Activated B cell treated with CpG ODN at 0.5 μM for 24 hours (primary cell): ENCODE measurements around the gene MYH7. TPM values are rescaled to one million over a fixed set of nuclear protein-coding genes. Genes with fewer than 3 reads are reported as not detected.

Experiments
- ATAC-seq: fragments of 200-7000 bp; cut with Tn5 transposase; one replicate; pipeline ENCODE4 v1.10.0; 2021; ENCODE audit warnings: low read depth, mild to moderate bottlenecking, moderate library complexity
- CTCF ChIA-PET: fragments of 350-600 bp; sonication (Branson Sonifier 250); formaldehyde crosslinking; loops from one replicate; lab custom pipeline; 2021; ENCODE audit warnings: antibody characterized with exemption; lab: Charles Lee
- POLR2A ChIA-PET: fragments of 350-600 bp; sonication (Branson Sonifier 250); formaldehyde crosslinking; loops from one replicate; lab custom pipeline; 2021; ENCODE audit warnings: antibody characterized with exemption; lab: Charles Lee
- DNase-seq: peaks from one replicate; pipeline ENCODE4 v3.0.0; 2022
- H3K27ac Mint-ChIP-seq: one replicate; pipeline ENCODE4 v1.8.0; 2020; ENCODE audit warnings: mixed read lengths
- H3K27me3 Mint-ChIP-seq: one replicate; pipeline ENCODE4 v1.8.0; 2021; ENCODE audit warnings: mixed read lengths
- H3K36me3 Mint-ChIP-seq: one replicate; pipeline ENCODE4 v1.8.0; 2021; ENCODE audit warnings: low read depth, mixed read lengths
- H3K4me1 Mint-ChIP-seq: one replicate; pipeline ENCODE4 v1.8.0; 2021; ENCODE audit warnings: mixed read lengths
- H3K4me3 Mint-ChIP-seq: one replicate; pipeline ENCODE4 v1.8.0; 2020; ENCODE audit warnings: mild to moderate bottlenecking, mixed read lengths
- H3K9me3 Mint-ChIP-seq: one replicate; pipeline ENCODE4 v1.8.0; 2020; ENCODE audit warnings: mixed read lengths
- CTCF ChIP-seq: fragments of 200-600 bp; IDR thresholded peaks from one replicate; pipeline ENCODE4 v1.8.0; 2022; ENCODE audit warnings: antibody characterized with exemption, mild to moderate bottlenecking
- intact Hi-C: fragments of 100-400 bp; cut with micrococcal nuclease; formaldehyde crosslinking; loops from one replicate; pipeline ENCODE4 v1.15.1; 2024
- total RNA-seq: library from RNA; stranded (reverse); gene quantifications from 2 replicates; pipeline ENCODE4 v1.2.3, GENCODE V29; 2022

MYH7 gene
- total RNA-seq, 1 donor from 2014 or later = not detected

- no peak for DNase-seq
- intact Hi-C loops = no loop called here
- no peak for TF ChIP-seq CTCF
- POLR2A ChIA-PET = no interaction called here
- H3K27ac Mint-ChIP-seq = no peak overlapping the region
- H3K4me3 Mint-ChIP-seq = no peak overlapping the region
- no peak for ATAC-seq
- H3K27me3 Mint-ChIP-seq = peaks cover 24% of the 10 kb centered on the region
- no peaks in the 10 kb centered on the region for H3K4me1 Mint-ChIP-seq
- CTCF ChIA-PET = no interaction called here
- no peaks in the 10 kb centered on the region for H3K9me3 Mint-ChIP-seq
- H3K36me3 Mint-ChIP-seq = no peaks in the 10 kb centered on the region
Measured at GRCh38 chr14:23449314-23449713, 13.9 kb upstream of the MYH7 start.

GRCh38 chr14:23447361-23448350 is 12.2 kb upstream of the MYH7 start:
- no peaks in the 10 kb centered on the region for H3K36me3 Mint-ChIP-seq
- no peak overlapping the region for H3K4me3 Mint-ChIP-seq
- no peak for DNase-seq
- peaks cover 13% of the 10 kb centered on the region for H3K27me3 Mint-ChIP-seq
- H3K9me3 Mint-ChIP-seq = no peaks in the 10 kb centered on the region
- no peak for ATAC-seq
- H3K27ac Mint-ChIP-seq = no peak overlapping the region
- no peak for TF ChIP-seq CTCF
- H3K4me1 Mint-ChIP-seq = no peaks in the 10 kb centered on the region
- intact Hi-C loops = no loop called here
- ChIA-PET CTCF (no interaction called here), POLR2A (no interaction called here)

- H3K4me3 Mint-ChIP-seq = no peak overlapping the region
- CTCF ChIA-PET = no interaction called here
- H3K27me3 Mint-ChIP-seq = peaks cover 17% of the 10 kb centered on the region
- no peak for TF ChIP-seq CTCF
- DNase-seq = no peak
- H3K9me3 Mint-ChIP-seq = no peaks in the 10 kb centered on the region
- no peak overlapping the region for H3K27ac Mint-ChIP-seq
- no peaks in the 10 kb centered on the region for H3K36me3 Mint-ChIP-seq
- no peak for ATAC-seq
- no peaks in the 10 kb centered on the region for H3K4me1 Mint-ChIP-seq
- POLR2A ChIA-PET = no interaction called here
- intact Hi-C loops = no loop called here
Measured at GRCh38 chr14:23446291-23446851, 10.9 kb upstream of the MYH7 start.

GRCh38 chr14:23445773-23446172 is 10.3 kb upstream of the MYH7 start:
- TF ChIP-seq CTCF = no peak
- DNase-seq = no peak
- no peak overlapping the region for H3K27ac Mint-ChIP-seq
- no peak for ATAC-seq
- no peaks in the 10 kb centered on the region for H3K9me3 Mint-ChIP-seq
- H3K4me1 Mint-ChIP-seq = no peaks in the 10 kb centered on the region
- H3K4me3 Mint-ChIP-seq = no peak overlapping the region
- ChIA-PET CTCF (no interaction called here), POLR2A (no interaction called here)
- H3K36me3 Mint-ChIP-seq = no peaks in the 10 kb centered on the region
- peaks cover 15% of the 10 kb centered on the region for H3K27me3 Mint-ChIP-seq
- intact Hi-C loops = no loop called here

GRCh38 chr14:23444314-23444713 is 8.9 kb upstream of the MYH7 start:
- ChIA-PET POLR2A (no interaction called here), CTCF (no interaction called here)
- H3K27ac Mint-ChIP-seq = no peak overlapping the region

More at GRCh38 chr14:23444314-23444713, 8.9 kb upstream of the MYH7 start:
- DNase-seq = no peak
- TF ChIP-seq CTCF = no peak
- Mint-ChIP-seq H3K4me1 (no peaks in the 10 kb centered on the region), H3K4me3 (no peak overlapping the region), H3K9me3 (no peaks in the 10 kb centered on the region), H3K36me3 (no peaks in the 10 kb centered on the region), H3K27me3 (peaks cover 16% of the 10 kb centered on the region)
- no peak for ATAC-seq
- intact Hi-C loops = no loop called here
